Activated CD4-positive, alpha-beta memory T cell treated with anti-CD3 and anti-CD28 coated beads, Interleukin-2, amount 10 ng/mL, durations not matched to agents 7 days and 5 days (primary cell): ENCODE measurements around the gene HSPA1A. TPM values are rescaled to one million over a fixed set of nuclear protein-coding genes. Genes with fewer than 3 reads are reported as not detected.
"Not testable (repeated sequence)": the region's sequence is repeated elsewhere in the genome, so short reads cannot be mapped to it uniquely, and the experiment has no call there.

Source experiments
- CTCF ChIA-PET: fragments of 350-600 bp; sonication (Branson Sonifier 250); formaldehyde crosslinking; loops from one replicate; lab custom pipeline; 2021; ENCODE audit warnings: antibody characterized with exemption, inconsistent platforms; lab: Charles Lee
- POLR2A ChIA-PET: fragments of 350-600 bp; sonication (Branson Sonifier 250); formaldehyde crosslinking; loops from one replicate; lab custom pipeline; 2021; ENCODE audit warnings: antibody characterized with exemption; lab: Charles Lee
- DNase-seq: peaks from one replicate; pipeline ENCODE4 v3.0.0-alpha.2; 2020
- H3K27ac Mint-ChIP-seq: one replicate; pipeline ENCODE4 v1.8.0; 2021; ENCODE audit warnings: mild to moderate bottlenecking, mixed read lengths
- H3K27me3 Mint-ChIP-seq: one replicate; pipeline ENCODE4 v1.8.0; 2021; ENCODE audit warnings: mixed read lengths
- H3K36me3 Mint-ChIP-seq: one replicate; pipeline ENCODE4 v1.8.0; 2021; ENCODE audit warnings: low read depth, mixed read lengths
- H3K4me1 Mint-ChIP-seq: one replicate; pipeline ENCODE4 v1.8.0; 2021; ENCODE audit warnings: mixed read lengths
- H3K4me3 Mint-ChIP-seq: one replicate; pipeline ENCODE4 v1.8.0; 2021; ENCODE audit warnings: mild to moderate bottlenecking, mixed read lengths
- H3K9me3 Mint-ChIP-seq: one replicate; pipeline ENCODE4 v1.8.0; 2021; ENCODE audit warnings: mixed read lengths
- total RNA-seq, 2 experiments: library from RNA; stranded (reverse); gene quantifications; one replicate each; pipeline ENCODE4 v1.2.3, GENCODE V29; 2021

The HSPA1A gene
- total RNA-seq, 2 experiments from 2014 or later = 147 to 151 TPM

DNA sequence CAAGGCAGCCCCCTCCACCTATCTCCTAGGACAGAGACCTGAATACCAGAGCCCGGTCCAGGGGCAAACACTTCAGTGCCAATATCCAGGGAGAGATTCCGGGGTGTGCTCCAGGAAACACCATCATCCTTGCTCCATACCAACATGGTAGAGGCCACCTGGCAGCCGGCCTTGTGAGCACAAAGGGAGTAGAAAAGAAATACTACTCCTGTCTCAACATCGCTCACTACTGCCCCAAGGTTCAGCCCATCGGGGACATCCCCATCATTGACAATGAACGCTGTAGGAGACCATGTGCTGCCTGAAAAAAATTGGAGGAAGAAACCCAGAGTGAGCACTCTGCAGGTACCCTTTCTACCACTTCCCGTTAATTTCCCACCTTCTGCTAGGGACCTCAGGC is 45.8 kb downstream of the HSPA1A start:
- POLR2A ChIA-PET = no interaction called here
- no peak overlapping the region for H3K27ac Mint-ChIP-seq

DNA sequence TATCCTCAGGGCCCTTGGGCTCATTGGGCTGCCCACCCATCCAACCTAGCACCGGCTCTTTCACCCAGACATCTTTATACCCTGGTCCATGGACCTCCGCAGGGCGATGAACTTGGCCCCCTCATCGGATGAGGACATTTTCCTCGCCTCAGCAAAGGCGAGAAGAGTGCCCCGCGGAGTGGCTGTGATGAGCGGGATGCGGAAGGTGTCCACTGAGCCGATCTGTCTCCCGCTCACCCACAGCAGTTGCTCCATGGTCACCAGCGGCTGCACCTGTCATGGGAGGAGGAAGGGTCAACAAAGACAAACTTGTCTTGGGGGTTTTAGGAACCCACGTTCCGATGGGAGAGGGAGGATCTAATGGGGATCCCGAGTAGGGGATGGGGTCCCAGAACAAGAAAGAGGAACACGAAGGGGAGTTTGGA is 46.6 kb downstream of the HSPA1A start:
- H3K4me1 Mint-ChIP-seq = peaks cover 23% of the 10 kb centered on the region
- POLR2A ChIA-PET = interaction anchor here (1.4 to 3.4 kb wide), 5 partner anchors 27 to 321 kb away, joined by 6 to 18 read pairs (median 8); partner anchors contain the start of genes DDX39B, DXO and GPANK1
- peak overlapping the region; percentile 66 for H3K27ac Mint-ChIP-seq
- CTCF ChIA-PET = interaction anchor here (0.7 to 1.7 kb wide), 6 partner anchors 32 to 369 kb away, joined by 3 to 12 read pairs (median 5); partner anchors contain the start of genes BAG6 and LY6G5C
- H3K36me3 Mint-ChIP-seq = peaks cover 10% of the 10 kb centered on the region
- no peaks in the 10 kb centered on the region for H3K27me3 Mint-ChIP-seq
- DNase-seq = no peak
- no peaks in the 10 kb centered on the region for H3K9me3 Mint-ChIP-seq
- H3K4me3 Mint-ChIP-seq = peak overlapping the region; percentile 89

More for the DNA sequence above, 45.8 kb downstream of the HSPA1A start:
- H3K4me1 Mint-ChIP-seq = peaks cover 23% of the 10 kb centered on the region
- DNase-seq = no peak
- no peaks in the 10 kb centered on the region for H3K27me3 Mint-ChIP-seq
- peaks cover 10% of the 10 kb centered on the region for H3K36me3 Mint-ChIP-seq
- CTCF ChIA-PET = no interaction called here
- no peak overlapping the region for H3K4me3 Mint-ChIP-seq
- H3K9me3 Mint-ChIP-seq = no peaks in the 10 kb centered on the region

DNA sequence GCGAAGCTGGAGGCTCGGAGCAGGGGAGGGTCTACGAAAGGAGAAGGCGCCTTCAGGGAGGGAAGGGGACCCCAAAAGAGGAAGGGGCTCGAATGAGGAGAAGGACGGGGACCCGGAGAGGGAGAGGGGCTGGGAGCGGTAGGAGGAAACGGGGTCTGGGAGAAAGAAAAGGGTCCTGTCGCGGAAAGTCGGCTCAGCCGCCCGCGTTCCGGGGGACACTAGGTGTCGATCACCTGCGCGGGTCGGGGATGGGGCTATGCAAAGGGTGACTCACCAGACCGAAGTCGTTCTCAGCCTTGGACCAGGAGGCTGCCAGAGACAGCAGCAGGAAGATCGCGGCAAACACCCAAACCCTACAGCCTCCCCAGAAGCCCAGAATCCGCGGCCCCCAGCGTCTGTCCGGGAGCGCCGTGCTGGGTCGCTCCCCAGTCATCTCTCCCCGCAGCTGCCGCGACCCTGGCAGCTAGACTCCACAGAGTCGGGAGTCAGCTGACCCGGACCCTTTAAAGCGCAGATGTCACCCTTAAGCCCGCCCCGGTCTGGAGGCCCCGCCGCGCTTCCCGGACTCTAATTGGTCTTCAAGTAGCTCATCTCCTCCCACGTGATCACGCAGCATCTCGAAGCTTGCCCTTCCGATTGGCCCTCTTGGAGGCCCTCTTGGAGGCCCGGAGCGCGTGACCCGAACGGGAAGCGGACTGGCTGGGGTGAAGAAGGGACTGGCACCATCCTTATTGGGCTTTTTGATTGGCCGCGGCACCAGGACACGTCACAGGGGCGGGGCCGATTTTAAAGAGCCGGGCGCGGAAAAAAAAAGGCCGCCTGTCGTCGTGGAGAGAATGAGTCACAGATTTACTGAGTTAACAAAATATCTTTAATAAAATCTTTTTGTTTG is 47.2 kb downstream of the HSPA1A start, which contains the start of gene NEU1:
Gene NEU1, minus strand, starts transcription at position 478 of the 892 bp plus-strand sequence. Its CDS starts 45 bp downstream, at position 433.
- peaks cover 10% of the 10 kb centered on the region for H3K36me3 Mint-ChIP-seq
- H3K9me3 Mint-ChIP-seq = no peaks in the 10 kb centered on the region
- peak within 1 kb of the TSS; percentile 89 for H3K4me3 Mint-ChIP-seq
- ChIA-PET POLR2A (interaction anchor here (0.7 to 3.4 kb wide), 16 partner anchors 23 to 321 kb away, joined by 3 to 18 read pairs (median 5); partner anchors contain the start of genes ABHD16A, BAG6, DDX39B and DXO), CTCF (interaction anchor here (0.7 to 2.6 kb wide), 20 partner anchors 13 to 370 kb away, joined by 3 to 14 read pairs (median 5); partner anchors contain the start of genes BAG6, CSNK2B, DDX39B and DXO)
- no peaks in the 10 kb centered on the region for H3K27me3 Mint-ChIP-seq
- peak within 1 kb of the TSS; percentile 66 for H3K27ac Mint-ChIP-seq
- peaks cover 23% of the 10 kb centered on the region for H3K4me1 Mint-ChIP-seq
- peak; percentile 100 for DNase-seq

DNA sequence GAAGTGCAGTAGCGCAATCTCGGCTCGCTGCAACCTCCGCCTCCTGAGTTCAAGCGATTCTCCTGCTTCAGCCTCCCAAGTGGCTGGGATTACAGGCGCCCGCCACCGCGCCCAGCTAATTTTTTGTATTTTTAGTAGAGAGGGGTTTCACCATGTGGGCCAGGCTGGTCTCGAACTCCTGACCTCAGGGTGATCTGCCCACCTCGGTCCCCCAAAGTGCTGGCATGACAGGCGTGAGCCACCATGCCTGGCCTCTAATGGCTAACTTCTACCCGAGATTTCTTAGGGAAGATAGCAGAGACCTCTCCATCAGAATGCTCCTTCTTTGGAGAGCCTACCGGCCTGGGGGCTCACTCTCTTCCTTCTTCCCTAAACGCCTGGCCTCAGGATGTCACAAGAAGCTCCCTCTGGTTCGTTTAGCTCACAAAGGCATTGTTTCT is 48.8 kb downstream of the HSPA1A start:
- peak overlapping the region; percentile 66 for H3K27ac Mint-ChIP-seq
- CTCF ChIA-PET = interaction anchor here (0.7 to 2.6 kb wide), 9 partner anchors 9 to 323 kb away, joined by 3 to 12 read pairs (median 3); partner anchors contain the start of genes CSNK2B, DDX39B, DXO and EHMT2
- POLR2A ChIA-PET = interaction anchor here (1.0 to 3.4 kb wide), 10 partner anchors 25 to 289 kb away, joined by 3 to 18 read pairs (median 6); partner anchors contain the start of genes ABHD16A, BAG6, DXO and GPANK1

DNA sequence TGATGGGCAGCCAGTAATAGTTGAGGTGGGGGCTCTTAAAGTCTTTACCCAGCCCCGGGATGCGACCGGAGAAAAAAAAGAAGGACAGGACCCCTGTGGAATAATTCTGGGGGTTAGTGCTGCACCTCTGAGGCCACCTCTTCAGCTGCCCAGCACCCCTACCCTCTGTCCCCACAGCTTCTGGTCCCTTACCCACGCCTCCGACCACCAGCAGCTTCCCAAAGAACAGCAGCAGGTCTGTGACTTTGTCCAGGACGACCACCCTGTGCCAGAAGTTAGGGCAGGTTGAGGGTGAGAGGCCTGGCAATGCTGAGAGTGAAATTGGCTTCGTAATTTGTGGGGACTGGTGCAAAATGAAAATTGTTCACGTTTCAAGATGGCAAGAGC is 49.5 kb downstream of the HSPA1A start:
- POLR2A ChIA-PET = interaction anchor here (1.1 to 3.4 kb wide), 2 partner anchors 30 to 58 kb away, joined by 3 to 18 read pairs; partner anchors contain the start of gene LSM2
- Mint-ChIP-seq H3K36me3 (peaks cover 4% of the 10 kb centered on the region), H3K4me3 (peak overlapping the region; percentile 89), H3K27me3 (no peaks in the 10 kb centered on the region), H3K4me1 (peaks cover 23% of the 10 kb centered on the region), H3K27ac (no peak overlapping the region), H3K9me3 (no peaks in the 10 kb centered on the region)
- DNase-seq = no peak
- CTCF ChIA-PET = interaction anchor here (0.9 to 2.6 kb wide), 3 partner anchors 8 to 126 kb away, joined by 3 to 12 read pairs (median 3); partner anchors contain the start of genes EHMT2 and MSH5

More for the DNA sequence above, 48.8 kb downstream of the HSPA1A start:
- Mint-ChIP-seq H3K4me1 (peaks cover 23% of the 10 kb centered on the region), H3K4me3 (peak overlapping the region; percentile 89)
- not testable (repeated sequence) for H3K27me3 Mint-ChIP-seq, H3K36me3 Mint-ChIP-seq, DNase-seq, H3K9me3 Mint-ChIP-seq

DNA sequence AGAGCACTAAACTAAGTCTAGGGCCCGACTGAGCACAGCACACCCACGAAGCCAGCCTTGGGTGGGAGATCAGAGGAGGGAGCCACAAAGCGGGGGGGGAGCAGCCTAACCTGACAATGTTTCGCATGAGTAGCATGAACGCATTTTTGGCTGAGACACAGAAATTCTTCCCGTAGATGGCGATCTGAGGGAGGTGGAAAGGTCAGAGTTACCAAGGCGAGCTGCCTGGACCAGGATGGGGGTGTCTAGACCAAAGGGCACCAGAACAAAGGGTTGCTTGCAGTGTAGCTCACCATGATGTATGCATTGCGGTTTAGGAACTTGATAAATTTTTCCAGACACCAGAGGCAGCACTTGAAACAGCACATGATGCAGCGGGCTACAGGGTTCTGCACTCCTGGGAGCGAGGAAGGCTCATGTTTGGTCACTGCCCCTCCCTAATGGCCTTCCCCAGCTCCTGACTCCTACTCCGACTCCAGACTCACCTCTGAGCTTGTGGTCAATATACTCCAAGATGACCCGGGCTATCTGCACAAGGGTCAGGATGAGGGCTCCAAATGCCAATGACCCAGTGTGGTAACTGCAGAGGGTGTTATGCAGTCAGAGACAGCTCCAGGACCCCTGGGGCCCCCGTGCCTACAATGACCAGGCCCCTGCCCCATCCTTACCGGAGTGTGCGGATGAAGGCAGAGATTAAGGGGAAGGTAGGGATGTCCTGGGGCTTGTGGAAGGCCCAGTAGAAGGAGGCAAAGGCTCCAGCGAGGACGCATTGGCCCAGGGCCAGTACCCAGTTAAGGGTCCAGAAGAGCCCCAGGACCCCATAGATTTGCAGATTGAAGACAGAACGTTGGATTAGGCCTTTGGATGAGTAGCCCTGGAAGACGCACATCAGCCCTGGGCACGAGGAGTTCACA is 50.1 kb downstream of the HSPA1A start:
- Mint-ChIP-seq H3K27ac (no peak overlapping the region), H3K4me1 (peaks cover 20% of the 10 kb centered on the region), H3K36me3 (no peaks in the 10 kb centered on the region), H3K4me3 (peak overlapping the region; percentile 27), H3K9me3 (no peaks in the 10 kb centered on the region), H3K27me3 (no peaks in the 10 kb centered on the region)
- ChIA-PET CTCF (no interaction called here), POLR2A (interaction anchor here (3.4 kb wide), 1 partner anchor 30 kb away, joined by 18 read pairs; no protein-coding TSS in a partner anchor)
- DNase-seq = no peak

Other genes starting within 250 kb of the HSPA1A start
- 10 to 100 TPM; 37.2 to 38.4 TPM for gene LTA, start 243.3 kb upstream of the HSPA1A start, total RNA-seq
- gene TNF, start 240.0 kb upstream of the HSPA1A start, total RNA-seq = 100 to 1,000 TPM; 124 to 130 TPM
- 1,000 to 10,000 TPM; 1,185 to 1,194 TPM for gene LTB, start 233.1 kb upstream of the HSPA1A start, total RNA-seq
- 10 to 100 TPM; 69.8 to 74.5 TPM for gene LST1, start 229.3 kb upstream of the HSPA1A start, total RNA-seq
- 10 to 100 TPM; 76.4 to 78.3 TPM for gene NCR3, start 222.5 kb upstream of the HSPA1A start, total RNA-seq
- gene AIF1, start 200.3 kb upstream of the HSPA1A start, total RNA-seq = 10 to 100 TPM; 11.3 to 11.7 TPM
- 100 to 1,000 TPM; 215 to 222 TPM for gene PRRC2A, start 194.8 kb upstream of the HSPA1A start, total RNA-seq
- 100 to 1,000 TPM; 275 to 282 TPM for gene BAG6, start 162.9 kb upstream of the HSPA1A start, total RNA-seq
- 1 to 10 TPM; 2.9 to 3.6 TPM for gene APOM, start 159.6 kb upstream of the HSPA1A start, total RNA-seq
- gene C6orf47, start 154.8 kb upstream of the HSPA1A start, total RNA-seq = 10 to 100 TPM; 26.4 to 26.7 TPM
- gene GPANK1, start 150.5 kb upstream of the HSPA1A start, total RNA-seq = 10 to 100 TPM; 33.6 to 35.2 TPM
- 100 to 1,000 TPM; 199 to 212 TPM for gene CSNK2B, start 149.5 kb upstream of the HSPA1A start, total RNA-seq
- 10 to 100 TPM; 16.7 to 17.2 TPM for gene LY6G5B, start 145.6 kb upstream of the HSPA1A start, total RNA-seq
- gene LY6G5C, start 134.5 kb upstream of the HSPA1A start, total RNA-seq = 1 to 10 TPM; 2.3 to 2.6 TPM
- gene ABHD16A, start 112.2 kb upstream of the HSPA1A start, total RNA-seq = 10 to 100 TPM; 53.1 to 55.0 TPM
- gene LY6G6F, start 108.7 kb upstream of the HSPA1A start, total RNA-seq = not detected
- not detected for gene LY6G6D, start 100.2 kb upstream of the HSPA1A start, total RNA-seq
- not detected for gene LY6G6C, start 93.8 kb upstream of the HSPA1A start, total RNA-seq
- not detected for gene MPIG6B, start 92.2 kb upstream of the HSPA1A start, total RNA-seq
- 10 to 100 TPM; 22.1 to 23.9 TPM for gene DDAH2, start 86.2 kb upstream of the HSPA1A start, total RNA-seq
- 100 to 1,000 TPM; 640 to 644 TPM for gene CLIC1, start 79.0 kb upstream of the HSPA1A start, total RNA-seq
- gene MSH5, start 75.5 kb upstream of the HSPA1A start, total RNA-seq = 10 to 100 TPM; 60.1 to 63.2 TPM
- 10 to 100 TPM; 10.7 to 14.6 TPM for gene SAPCD1, start 52.9 kb upstream of the HSPA1A start, total RNA-seq
- gene VWA7, start 38.2 kb upstream of the HSPA1A start, total RNA-seq = 10 to 100 TPM; 11.0 to 12.2 TPM
- 10 to 100 TPM; 84.1 to 88.4 TPM for gene VARS1, start 19.8 kb upstream of the HSPA1A start, total RNA-seq
- 100 to 1,000 TPM; 100 to 108 TPM for gene LSM2, start 8.6 kb upstream of the HSPA1A start, total RNA-seq
- 1 to 10 TPM; 2.8 to 3.0 TPM for gene HSPA1L, start 260 bp upstream of the HSPA1A start, total RNA-seq
- gene HSPA1B, start 12.2 kb downstream of the HSPA1A start, total RNA-seq = 10 to 100 TPM; 60.6 to 62.6 TPM
- 10 to 100 TPM; 29.2 to 29.6 TPM for gene NEU1, start 47.3 kb downstream of the HSPA1A start, total RNA-seq
- under 1 TPM in 1 of 2 experiments, not detected in 1; 0.38 TPM for gene SLC44A4, start 63.5 kb downstream of the HSPA1A start, total RNA-seq
- gene EHMT2, start 82.2 kb downstream of the HSPA1A start, total RNA-seq = 10 to 100 TPM; 57.0 to 58.4 TPM
- gene ZBTB12, start 86.5 kb downstream of the HSPA1A start, total RNA-seq = 1 to 10 TPM in 1 of 2 experiments, under 1 TPM in 1; 0.98 to 1.1 TPM
- 1 to 10 TPM in 1 of 2 experiments, under 1 TPM in 1; 0.45 to 1.0 TPM for gene C2, start 112.2 kb downstream of the HSPA1A start, total RNA-seq
- gene CFB, start 130.6 kb downstream of the HSPA1A start, total RNA-seq = under 1 TPM; 0.58 to 0.60 TPM
- gene NELFE, start 143.4 kb downstream of the HSPA1A start, total RNA-seq = 10 to 100 TPM; 69.6 to 70.6 TPM
- gene SKIC2, start 143.6 kb downstream of the HSPA1A start, total RNA-seq = 10 to 100 TPM; 69.4 to 74.2 TPM
- gene DXO, start 156.6 kb downstream of the HSPA1A start, total RNA-seq = 10 to 100 TPM; 16.7 to 17.5 TPM
- 1 to 10 TPM; 3.3 to 5.7 TPM for gene C4A, start 166.5 kb downstream of the HSPA1A start, total RNA-seq
- 1 to 10 TPM; 3.4 to 5.0 TPM for gene C4B, start 199.3 kb downstream of the HSPA1A start, total RNA-seq
- under 1 TPM in 1 of 2 experiments, not detected in 1; 0.23 TPM for gene CYP21A2, start 222.9 kb downstream of the HSPA1A start, total RNA-seq